Trophoblast cell (in vitro differentiated cells and primary cell): ENCODE data around the gene BEST2.

Source experiments
- DNase-seq, 2 donors: peaks; one replicate each; pipeline ENCODE4 v3.0.0-alpha.2; 2016
- H2AFZ ChIP-seq: 2 replicates; pipeline ENCODE4 v1.6.1; 2013; ENCODE audit warnings: low read length, moderate library complexity, mild to moderate bottlenecking; ENCODE audit not compliant: insufficient read depth, poor library complexity
- H2AK5ac ChIP-seq: 2 replicates; pipeline ENCODE4 v1.6.1; 2013; ENCODE audit warnings: mild to moderate bottlenecking, low read length
- H2BK120ac ChIP-seq: 2 replicates; pipeline ENCODE4 v1.6.1; 2013; ENCODE audit warnings: low read length, mild to moderate bottlenecking, moderate library complexity; ENCODE audit not compliant: insufficient read depth, poor library complexity
- H2BK12ac ChIP-seq: 2 replicates; pipeline ENCODE4 v1.6.1; 2013; ENCODE audit warnings: mild to moderate bottlenecking, low read length, moderate library complexity
- H2BK5ac ChIP-seq: 2 replicates; pipeline ENCODE4 v1.6.1; 2013; ENCODE audit warnings: low read length, low read depth, moderate library complexity, mild to moderate bottlenecking; ENCODE audit not compliant: poor library complexity
- H3K14ac ChIP-seq: 2 replicates; pipeline ENCODE4 v1.6.1; 2013; ENCODE audit warnings: mild to moderate bottlenecking, low read length
- H3K18ac ChIP-seq: 2 replicates; pipeline ENCODE4 v1.6.1; 2013; ENCODE audit warnings: mild to moderate bottlenecking, low read length
- H3K23ac ChIP-seq: 2 replicates; pipeline ENCODE4 v1.6.1; 2013; ENCODE audit warnings: low read length
- H3K27ac ChIP-seq: 2 replicates; pipeline ENCODE4 v1.5.1; 2013; ENCODE audit warnings: low read depth, mild to moderate bottlenecking, inconsistent platforms, low read length, moderate library complexity
- H3K27me3 ChIP-seq: 2 replicates; pipeline ENCODE4 v1.6.1; 2013; ENCODE audit warnings: inconsistent platforms, mild to moderate bottlenecking, low read length, moderate library complexity; ENCODE audit not compliant: insufficient read depth
- H3K36me3 ChIP-seq, 2 experiments: 1 replicate in 1 of 2; 2 replicates in 1 of 2; pipeline ENCODE4 v1.6.1; 2013; ENCODE audit warnings: low read length in 2 of 2, mild to moderate bottlenecking in 2 of 2, moderate library complexity in 1 of 2; ENCODE audit not compliant: insufficient read depth in 2 of 2, control insufficient read depth in 1 of 2
- H3K4ac ChIP-seq: 2 replicates; pipeline ENCODE4 v1.6.1; 2013; ENCODE audit warnings: low read depth, mild to moderate bottlenecking, low read length, moderate library complexity
- H3K4me1 ChIP-seq, 2 experiments: 1 replicate in 1 of 2; 2 replicates in 1 of 2; pipeline ENCODE4 v1.6.1; 2013; ENCODE audit warnings: low read length in 2 of 2, mild to moderate bottlenecking in 2 of 2, moderate library complexity in 1 of 2; ENCODE audit not compliant: insufficient read depth in 2 of 2, control insufficient read depth in 1 of 2
- H3K4me2 ChIP-seq: 2 replicates; pipeline ENCODE4 v1.6.1; 2013; ENCODE audit warnings: inconsistent platforms, mild to moderate bottlenecking, low read length, moderate library complexity
- H3K4me3 ChIP-seq: 2 replicates; pipeline ENCODE4 v1.5.1; 2013; ENCODE audit warnings: mild to moderate bottlenecking, low read depth, low read length, inconsistent platforms
- H3K79me1 ChIP-seq: one replicate; pipeline ENCODE4 v1.6.1; 2013; ENCODE audit warnings: low read length
- H3K79me2 ChIP-seq: 2 replicates; pipeline ENCODE4 v1.6.1; 2013; ENCODE audit warnings: low read length, mild to moderate bottlenecking; ENCODE audit not compliant: control insufficient read depth, insufficient read depth, poor library complexity
- H3K9ac ChIP-seq: 2 replicates; pipeline ENCODE4 v1.6.1; 2013; ENCODE audit warnings: mild to moderate bottlenecking, low read length
- H3K9me3 ChIP-seq: 2 replicates; pipeline ENCODE4 v1.6.1; 2013; ENCODE audit warnings: low read depth, mild to moderate bottlenecking, control low read depth, inconsistent platforms, low read length; ENCODE audit not compliant: insufficient read depth
- H4K12ac ChIP-seq: 2 replicates; pipeline ENCODE4 v1.6.1; 2013; ENCODE audit warnings: low read depth, mild to moderate bottlenecking, low read length, moderate library complexity
- H4K8ac ChIP-seq: 2 replicates; pipeline ENCODE4 v1.6.1; 2013; ENCODE audit warnings: low read depth, mild to moderate bottlenecking, low read length, moderate library complexity
- H4K91ac ChIP-seq: one replicate; pipeline ENCODE4 v1.6.1; 2013; ENCODE audit warnings: low read depth, mild to moderate bottlenecking, low read length, moderate library complexity
- WGBS: extraction: QIAGEN DNeasy Blood & Tissue Kit; methylation state at CpG from one replicate; pipeline ENCODE4 v1.1.7; 2013; ENCODE audit warnings: missing lambda C conversion rate; ENCODE audit not compliant: insufficient read length, insufficient coverage; ENCODE audit errors: extremely low coverage; 5-methylcytosine and 5-hydroxymethylcytosine counted together

The BEST2 gene

DNA sequence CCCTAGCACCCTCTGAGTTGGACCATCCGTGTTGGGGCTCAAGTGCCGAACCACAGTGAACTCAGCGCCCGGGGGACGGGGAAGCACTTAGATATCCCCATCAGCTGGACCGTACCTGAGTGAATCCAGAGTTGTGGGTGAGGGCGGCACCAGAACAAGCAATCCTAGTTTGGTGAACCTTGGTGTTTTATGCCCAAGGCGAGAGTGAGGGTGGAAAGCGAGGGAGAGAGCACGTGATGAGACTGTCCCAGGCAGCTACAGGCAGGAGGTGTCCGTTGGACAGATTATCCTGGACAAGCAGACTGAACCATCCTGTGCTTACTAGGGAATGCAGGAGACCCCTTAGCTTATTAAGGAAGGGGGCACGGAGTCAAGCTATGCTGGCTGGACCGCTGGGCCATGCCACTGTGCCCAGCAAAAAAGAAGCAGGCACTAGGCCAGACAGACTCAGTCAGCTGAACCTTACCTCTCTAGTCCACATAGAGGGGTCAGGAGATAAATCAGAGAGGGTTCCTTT is 13.7 kb upstream of the BEST2 start:
- Histone ChIP-seq H3K36me3 (peaks cover 14 to 21% of the 10 kb centered on the region in 2 experiments), H2BK12ac (no peak overlapping the region), H3K23ac (no peak overlapping the region), H3K4ac (peak overlapping the region; percentile 53), H3K4me1 (peaks cover 8 to 16% of the 10 kb centered on the region in 2 experiments), H3K27ac (no peak overlapping the region), H3K9me3 (peaks cover 2% of the 10 kb centered on the region), H2BK5ac (no peak overlapping the region), H3K4me2 (peak overlapping the region; percentile 76), H3K79me1 (peaks cover 11% of the 10 kb centered on the region), H4K12ac (peak overlapping the region; percentile 94), H3K4me3 (peak overlapping the region; percentile 97), H3K27me3 (no peaks in the 10 kb centered on the region), H4K8ac (peak overlapping the region; percentile 95), H2AK5ac (peak overlapping the region; percentile 89), H3K79me2 (peaks cover 19% of the 10 kb centered on the region), H3K9ac (peak overlapping the region; percentile 86), H3K14ac (peak overlapping the region; percentile 77), H3K18ac (peak overlapping the region; percentile 30), H2AFZ (no peak overlapping the region), H4K91ac (peak overlapping the region; percentile 83), H2BK120ac (no peak overlapping the region)
- DNase-seq, result no peak
- WGBS, result no CpG with 5 or more reads among the region's 13 CpGs

- Histone ChIP-seq H3K14ac (no peak overlapping the region), H3K9me3 (peaks cover 6% of the 10 kb centered on the region), H3K4me1 (peaks cover 2 to 7% of the 10 kb centered on the region in 2 experiments), H3K4me3 (no peak overlapping the region), H4K8ac (no peak overlapping the region), H2BK12ac (no peak overlapping the region), H3K27ac (no peak overlapping the region), H4K91ac (no peak overlapping the region), H3K23ac (no peak overlapping the region), H4K12ac (no peak overlapping the region), H3K4ac (no peak overlapping the region), H2BK5ac (no peak overlapping the region), H3K27me3 (no peaks in the 10 kb centered on the region), H3K4me2 (no peak overlapping the region), H3K36me3 (peaks cover 39 to 47% of the 10 kb centered on the region in 2 experiments), H3K18ac (no peak overlapping the region), H3K79me2 (no peaks in the 10 kb centered on the region), H3K9ac (peak overlapping the region; percentile 24), H2BK120ac (peak overlapping the region; percentile 35), H2AFZ (no peak overlapping the region), H2AK5ac (no peak overlapping the region), H3K79me1 (no peaks in the 10 kb centered on the region)
- no CpG with 5 or more reads among the region's 22 CpGs for WGBS
- DNase-seq, result peak in 1 of 2 donors; percentile 35
Measured at GRCh38 chr19:12745166-12745897, 6.3 kb upstream of the BEST2 start.

GRCh38 chr19:12748489-12748888 is 3.1 kb upstream of the BEST2 start:
- no peak overlapping the region for H3K4ac ChIP-seq
- WGBS, result no CpG with 5 or more reads among the region's 6 CpGs
- H2BK120ac ChIP-seq, result no peak overlapping the region
- H2AFZ ChIP-seq, result no peak overlapping the region
- peaks cover 31 to 34% of the 10 kb centered on the region in 2 experiments for H3K36me3 ChIP-seq
- H4K12ac ChIP-seq, result no peak overlapping the region
- H3K79me2 ChIP-seq, result no peaks in the 10 kb centered on the region
- H3K4me1 ChIP-seq, result peaks cover 2 to 7% of the 10 kb centered on the region in 2 experiments
- no peak overlapping the region for H3K27ac ChIP-seq
- H3K4me3 ChIP-seq, result no peak overlapping the region
- no peak overlapping the region for H3K18ac ChIP-seq
- H2BK5ac ChIP-seq, result no peak overlapping the region
- DNase-seq, result no peak
- H3K79me1 ChIP-seq, result no peaks in the 10 kb centered on the region
- no peak overlapping the region for H3K4me2 ChIP-seq
- no peak overlapping the region for H2AK5ac ChIP-seq
- no peak overlapping the region for H4K8ac ChIP-seq
- H4K91ac ChIP-seq, result no peak overlapping the region
- no peaks in the 10 kb centered on the region for H3K27me3 ChIP-seq
- no peak overlapping the region for H3K14ac ChIP-seq
- no peak overlapping the region for H2BK12ac ChIP-seq
- H3K9ac ChIP-seq, result no peak overlapping the region
- no peak overlapping the region for H3K23ac ChIP-seq
- peaks cover 8% of the 10 kb centered on the region for H3K9me3 ChIP-seq

- H2BK120ac ChIP-seq, result no peak overlapping the region
- H3K27me3 ChIP-seq, result no peaks in the 10 kb centered on the region
- no peak overlapping the region for H3K4ac ChIP-seq
- H3K79me2 ChIP-seq, result no peaks in the 10 kb centered on the region
- H3K14ac ChIP-seq, result no peak overlapping the region
- no peak overlapping the region for H3K4me2 ChIP-seq
- no peak overlapping the region for H4K91ac ChIP-seq
- no peak overlapping the region for H2BK12ac ChIP-seq
- no peak overlapping the region for H3K27ac ChIP-seq
- no peak overlapping the region for H2BK5ac ChIP-seq
- no peak overlapping the region for H3K4me3 ChIP-seq
- H3K18ac ChIP-seq, result no peak overlapping the region
- H3K4me1 ChIP-seq, result peaks cover 2 to 3% of the 10 kb centered on the region in 2 experiments
- no CpG with 5 or more reads among the region's 24 CpGs for WGBS
- no peak overlapping the region for H4K8ac ChIP-seq
- H3K9ac ChIP-seq, result no peak overlapping the region
- H3K23ac ChIP-seq, result no peak overlapping the region
- no peak overlapping the region for H2AFZ ChIP-seq
- no peak overlapping the region for H4K12ac ChIP-seq
- peaks cover 26 to 28% of the 10 kb centered on the region in 2 experiments for H3K36me3 ChIP-seq
- H2AK5ac ChIP-seq, result no peak overlapping the region
- no peaks in the 10 kb centered on the region for H3K79me1 ChIP-seq
- DNase-seq, result peak; percentile 93 to 95
- H3K9me3 ChIP-seq, result peaks cover 10% of the 10 kb centered on the region
Measured at GRCh38 chr19:12749938-12750521, 1.6 kb upstream of the BEST2 start.
